ENCODE data around the gene TMF1. TPM values are rescaled to one million over a fixed set of nuclear protein-coding genes. Genes with fewer than 3 reads are reported as not detected.

TMF1 gene
- total and polyA plus RNA-seq, 8 donors = 6.0 to 53.8 (median 12.6) TPM

DNA sequence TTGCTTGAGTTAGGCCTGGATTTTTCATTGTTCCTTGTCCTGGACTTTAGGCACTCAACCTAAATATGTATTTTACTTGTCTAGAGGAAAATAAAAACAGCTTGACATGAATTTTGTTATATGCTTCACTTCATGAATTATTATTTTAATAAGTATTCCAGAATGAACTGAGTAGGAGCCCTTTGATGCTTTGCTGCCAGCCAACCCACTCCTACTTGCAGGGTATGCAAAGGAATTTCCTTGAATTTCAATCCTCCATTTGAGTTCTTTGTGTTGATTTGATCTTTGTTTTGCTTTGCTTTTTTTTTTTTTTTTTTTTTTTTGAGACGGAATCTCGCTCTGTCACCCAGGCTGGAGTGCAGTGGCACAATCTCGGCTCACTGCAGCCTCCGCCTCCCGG, 44.2 kb upstream of the TMF1 start:
- no peaks in the 10 kb centered on the region for H3K27me3 ChIP-seq
- no peak overlapping the region for H3K4me3 ChIP-seq
- peak overlapping the region in 3 of 5 donors; percentile 75 to 97 (median 96) for H3K27ac ChIP-seq
- TF ChIP-seq, protein P1, sequence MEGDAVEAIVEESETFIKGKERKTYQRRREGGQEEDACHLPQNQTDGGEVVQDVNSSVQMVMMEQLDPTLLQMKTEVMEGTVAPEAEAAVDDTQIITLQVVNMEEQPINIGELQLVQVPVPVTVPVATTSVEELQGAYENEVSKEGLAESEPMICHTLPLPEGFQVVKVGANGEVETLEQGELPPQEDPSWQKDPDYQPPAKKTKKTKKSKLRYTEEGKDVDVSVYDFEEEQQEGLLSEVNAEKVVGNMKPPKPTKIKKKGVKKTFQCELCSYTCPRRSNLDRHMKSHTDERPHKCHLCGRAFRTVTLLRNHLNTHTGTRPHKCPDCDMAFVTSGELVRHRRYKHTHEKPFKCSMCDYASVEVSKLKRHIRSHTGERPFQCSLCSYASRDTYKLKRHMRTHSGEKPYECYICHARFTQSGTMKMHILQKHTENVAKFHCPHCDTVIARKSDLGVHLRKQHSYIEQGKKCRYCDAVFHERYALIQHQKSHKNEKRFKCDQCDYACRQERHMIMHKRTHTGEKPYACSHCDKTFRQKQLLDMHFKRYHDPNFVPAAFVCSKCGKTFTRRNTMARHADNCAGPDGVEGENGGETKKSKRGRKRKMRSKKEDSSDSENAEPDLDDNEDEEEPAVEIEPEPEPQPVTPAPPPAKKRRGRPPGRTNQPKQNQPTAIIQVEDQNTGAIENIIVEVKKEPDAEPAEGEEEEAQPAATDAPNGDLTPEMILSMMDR (IDR thresholded peaks at IDR 0.05) = no peak
- TF ChIP-seq EP300 (IDR thresholded peaks at IDR 0.05) = no peak
- no peak for TF ChIP-seq POLR2A (IDR thresholded peaks at IDR 0.05)
- TF ChIP-seq POLR2AphosphoS5 (IDR thresholded peaks at IDR 0.05) = no peak
- H3K36me3 ChIP-seq = peaks cover 0 to 15% (median 7%) of the 10 kb centered on the region in 4 donors
- DNase-seq = no peak
- 91 to 100% (median 93%) methylated on average over 2 to 5 of the region's 5 CpGs for WGBS, 5 donors
- H3K9me3 ChIP-seq = no peaks in the 10 kb centered on the region
- peaks cover 46 to 85% (median 63%) of the 10 kb centered on the region in 4 donors for H3K4me1 ChIP-seq
- intact Hi-C loops (cut with DNase I; ENCODE audit: low total_unique reads) = no loop called here

DNA sequence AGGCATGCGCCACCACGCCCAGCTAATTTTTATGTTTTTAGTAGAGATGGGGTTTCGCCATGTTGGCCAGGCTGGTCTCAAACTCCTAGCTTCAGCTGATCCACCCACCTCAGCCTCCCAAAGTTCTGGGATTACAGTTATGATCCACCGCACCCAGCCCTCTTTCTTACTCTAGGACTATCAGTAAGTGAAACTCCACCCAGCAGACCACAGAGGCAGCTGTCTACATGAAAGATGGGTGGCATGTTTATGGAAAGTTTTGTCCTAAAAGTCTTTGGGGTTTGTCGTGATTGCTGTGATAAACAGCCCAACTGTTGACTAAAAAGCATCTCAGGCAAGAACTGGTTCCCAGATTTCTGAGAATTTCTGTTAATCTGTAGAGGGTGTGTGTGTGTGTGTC, 43.5 kb upstream of the TMF1 start:
- Histone ChIP-seq H3K27ac (peak overlapping the region; percentile 28 to 97 (median 75)), H3K4me1 (peaks cover 49 to 88% (median 69%) of the 10 kb centered on the region in 4 donors), H3K9me3 (no peaks in the 10 kb centered on the region), H3K4me3 (no peak overlapping the region), H3K36me3 (peaks cover 0 to 17% (median 6%) of the 10 kb centered on the region in 4 donors), H3K27me3 (no peaks in the 10 kb centered on the region)
- no peak for DNase-seq
- intact Hi-C loops (cut with DNase I; ENCODE audit: low total_unique reads) = no loop called here
- TF ChIP-seq, protein P1 (IDR thresholded peaks at IDR 0.05) = no peak
- TF ChIP-seq EP300 (IDR thresholded peaks at IDR 0.05) = no peak
- no peak for TF ChIP-seq POLR2AphosphoS5 (IDR thresholded peaks at IDR 0.05)
- TF ChIP-seq POLR2A (IDR thresholded peaks at IDR 0.05) = no peak
- WGBS, 5 donors = 74 to 76% (median 74%) methylated on average over 5 of the region's 5 CpGs

DNA sequence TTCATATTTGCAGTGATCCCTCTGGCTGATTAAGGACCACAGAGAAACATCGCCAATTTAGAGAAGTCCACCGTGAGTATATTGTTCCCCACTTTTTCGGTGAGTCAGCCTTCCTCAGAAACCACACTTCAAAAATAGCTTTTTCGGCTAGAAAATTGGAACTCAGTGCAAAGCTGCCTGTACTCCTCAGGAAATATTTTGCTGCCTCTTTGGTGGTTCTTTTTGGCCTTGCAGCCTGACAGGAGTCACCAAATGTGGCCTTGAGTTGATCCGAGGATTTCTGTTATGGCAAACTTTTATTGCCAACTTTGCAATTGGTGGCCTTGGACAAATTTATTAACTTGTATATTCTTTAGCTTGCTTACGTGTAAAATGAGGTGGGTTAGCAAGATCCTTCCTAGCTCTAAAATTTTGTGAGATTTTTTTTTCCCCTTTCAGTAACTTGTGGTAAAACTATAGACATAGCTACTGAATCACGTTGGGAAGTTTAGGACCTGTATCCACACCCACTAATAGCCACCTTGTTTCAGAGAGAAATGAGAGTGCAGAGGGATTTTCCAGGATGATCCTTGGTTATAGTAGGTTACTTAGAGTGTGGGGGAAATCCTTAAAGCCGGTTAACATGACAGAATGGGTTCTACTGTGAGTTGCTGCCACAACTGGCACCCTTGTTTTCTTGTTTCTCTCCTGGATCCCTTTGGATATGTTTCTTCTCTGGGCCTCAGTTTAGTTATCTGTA, 42.5 kb upstream of the TMF1 start:
- no peak overlapping the region for H3K4me3 ChIP-seq
- WGBS, 5 donors = 40 to 57% (median 54%) methylated on average over 8 of the region's 8 CpGs
- no peak for TF ChIP-seq POLR2AphosphoS5 (IDR thresholded peaks at IDR 0.05)
- TF ChIP-seq EP300 (IDR thresholded peaks at IDR 0.05) = no peak
- no peak for TF ChIP-seq POLR2A (IDR thresholded peaks at IDR 0.05)
- TF ChIP-seq, protein P1 (IDR thresholded peaks at IDR 0.05) = no peak
- H3K27ac ChIP-seq = peak overlapping the region; percentile 4 to 97 (median 75)
- H3K27me3 ChIP-seq = no peaks in the 10 kb centered on the region
- peaks cover 0 to 7% (median 0%) of the 10 kb centered on the region in 4 donors for H3K36me3 ChIP-seq
- no peak for DNase-seq
- no peaks in the 10 kb centered on the region for H3K9me3 ChIP-seq
- H3K4me1 ChIP-seq = peaks cover 57 to 94% (median 75%) of the 10 kb centered on the region in 4 donors
- intact Hi-C loops (cut with DNase I; ENCODE audit: low total_unique reads) = no loop called here

DNA sequence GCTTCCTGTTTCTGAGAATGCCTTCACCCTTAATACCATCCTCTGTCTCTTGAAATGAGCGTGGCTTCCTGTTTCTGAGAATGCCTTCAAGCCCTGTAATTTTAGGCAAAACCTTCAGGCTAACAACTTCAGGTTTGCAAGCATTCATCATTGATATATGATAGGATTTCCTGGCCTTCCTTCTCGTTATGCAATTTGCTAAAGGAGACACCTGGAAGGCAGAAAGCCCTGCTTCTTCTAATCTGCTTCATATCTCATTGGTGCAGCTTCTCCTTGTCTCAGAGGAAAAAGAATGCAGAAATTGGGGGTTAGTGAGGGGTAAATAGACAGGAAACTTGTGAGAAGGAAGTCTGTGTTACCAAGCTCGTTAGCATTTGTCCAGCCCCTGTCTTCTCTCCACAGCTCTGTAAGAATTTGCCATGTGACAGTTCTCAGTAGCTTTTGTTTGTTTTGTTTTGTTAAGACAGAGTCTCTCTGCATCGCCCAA, 39.9 kb upstream of the TMF1 start:
- peaks cover 0 to 7% (median 0%) of the 10 kb centered on the region in 4 donors for H3K36me3 ChIP-seq
- H3K9me3 ChIP-seq = no peaks in the 10 kb centered on the region
- TF ChIP-seq, protein P1 (IDR thresholded peaks at IDR 0.05) = no peak
- TF ChIP-seq POLR2AphosphoS5 (IDR thresholded peaks at IDR 0.05) (no peak), EP300 (IDR thresholded peaks at IDR 0.05) (no peak), POLR2A (IDR thresholded peaks at IDR 0.05) (no peak)
- peaks cover 78 to 100% (median 91%) of the 10 kb centered on the region in 4 donors for H3K4me1 ChIP-seq
- H3K27ac ChIP-seq = peak overlapping the region; percentile 30 to 97 (median 75)
- WGBS, 5 donors = 29 to 36% (median 30%) methylated on average over 4 of the region's 4 CpGs
- H3K4me3 ChIP-seq = no peak overlapping the region
- DNase-seq = no peak
- intact Hi-C loops (cut with DNase I; ENCODE audit: low total_unique reads) = no loop called here
- H3K27me3 ChIP-seq = no peaks in the 10 kb centered on the region

Measured in stomach (tissue), 9 donors.